OCI-LY1 (cell line): ENCODE measurements around the gene AP2A2.

Source experiments
- EZH2 ChIP-seq: fragments of 200-600 bp; sonication (generic), shearing (Covaris generic); IDR thresholded peaks from 2 replicates; pipeline ENCODE4 v1.8.0; 2017; ENCODE audit warnings: borderline replicate concordance, mixed run types, mild to moderate bottlenecking, antibody characterized with exemption, low read length, moderate library complexity, mixed read lengths
- TF ChIP-seq, protein P1 (sequence below): fragments of 200-600 bp; sonication (generic), shearing (Covaris generic); IDR thresholded peaks from 2 replicates; pipeline ENCODE4 v1.5.1; 2017; ENCODE audit warnings: mild to moderate bottlenecking, antibody characterized with exemption, low read length, moderate library complexity, mixed read lengths

DNA sequence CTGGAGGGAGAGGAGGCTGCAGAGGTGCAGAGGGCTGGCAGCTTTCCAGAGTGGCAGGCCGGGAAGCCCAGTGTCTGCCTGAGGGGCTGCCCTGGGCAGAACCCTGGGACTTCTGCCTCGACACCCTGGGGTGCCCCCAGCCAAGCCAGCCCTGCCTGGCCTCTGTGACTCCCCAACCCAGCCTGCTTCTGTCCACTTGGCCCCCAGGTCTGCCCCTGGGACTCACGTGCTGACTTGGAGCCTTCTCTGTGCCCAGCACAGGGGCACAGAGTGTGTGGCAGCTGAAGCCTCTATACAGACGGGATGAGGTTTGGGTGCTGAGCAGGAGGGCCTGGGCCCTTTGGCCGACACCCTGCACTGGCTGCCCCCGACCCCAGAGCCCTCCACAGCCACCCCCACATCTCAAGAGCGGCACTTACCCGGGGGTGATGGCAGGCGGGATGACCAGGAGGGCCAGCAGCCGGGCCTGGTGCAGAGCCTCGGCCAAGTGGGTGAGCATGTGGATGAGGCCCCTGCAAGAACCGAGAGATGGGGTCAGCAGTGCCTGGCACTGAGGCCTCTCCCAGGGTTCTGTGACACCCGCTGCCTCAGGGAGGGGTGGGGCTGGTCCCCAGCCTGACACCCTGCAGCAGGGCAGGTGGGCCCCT, 32.5 kb upstream of the AP2A2 start:
- TF ChIP-seq, protein P1, sequence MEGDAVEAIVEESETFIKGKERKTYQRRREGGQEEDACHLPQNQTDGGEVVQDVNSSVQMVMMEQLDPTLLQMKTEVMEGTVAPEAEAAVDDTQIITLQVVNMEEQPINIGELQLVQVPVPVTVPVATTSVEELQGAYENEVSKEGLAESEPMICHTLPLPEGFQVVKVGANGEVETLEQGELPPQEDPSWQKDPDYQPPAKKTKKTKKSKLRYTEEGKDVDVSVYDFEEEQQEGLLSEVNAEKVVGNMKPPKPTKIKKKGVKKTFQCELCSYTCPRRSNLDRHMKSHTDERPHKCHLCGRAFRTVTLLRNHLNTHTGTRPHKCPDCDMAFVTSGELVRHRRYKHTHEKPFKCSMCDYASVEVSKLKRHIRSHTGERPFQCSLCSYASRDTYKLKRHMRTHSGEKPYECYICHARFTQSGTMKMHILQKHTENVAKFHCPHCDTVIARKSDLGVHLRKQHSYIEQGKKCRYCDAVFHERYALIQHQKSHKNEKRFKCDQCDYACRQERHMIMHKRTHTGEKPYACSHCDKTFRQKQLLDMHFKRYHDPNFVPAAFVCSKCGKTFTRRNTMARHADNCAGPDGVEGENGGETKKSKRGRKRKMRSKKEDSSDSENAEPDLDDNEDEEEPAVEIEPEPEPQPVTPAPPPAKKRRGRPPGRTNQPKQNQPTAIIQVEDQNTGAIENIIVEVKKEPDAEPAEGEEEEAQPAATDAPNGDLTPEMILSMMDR: no peak
- TF ChIP-seq EZH2: no peak
